HEK293 (cell line): ENCODE measurements around the gene ETV4.

Experiments
- CTCF ChIA-PET: fragments of 350-600 bp; formaldehyde crosslinking; extraction: SDS; loops from one replicate; lab custom pipeline; 2021; ENCODE audit warnings: antibody characterized with exemption; lab: Yijun Ruan, JAX
- POLR2A ChIA-PET: fragments of 300-600 bp; formaldehyde crosslinking; extraction: SDS; loops from one replicate; lab custom pipeline; 2020; ENCODE audit warnings: antibody characterized with exemption, inconsistent platforms; lab: Yijun Ruan, JAX
- H3K27ac ChIP-seq: fragments of 200-500 bp; sonication (Bioruptor generic); 2 replicates; pipeline ENCODE4 v1.5.1; 2014; ENCODE audit warnings: low read depth, low read length, control low read depth, inconsistent platforms; ENCODE audit errors: extremely low read depth
- H3K36me3 ChIP-seq, 2 experiments: fragments of 200-500 bp in 1 of 2; sonication (Bioruptor generic) in 1 of 2; 1 replicate in 1 of 2; 2 replicates in 1 of 2; pipeline ENCODE4 v1.5.1; 2014 to 2017; ENCODE audit warnings: inconsistent platforms in 2 of 2, low read length in 2 of 2; ENCODE audit not compliant: control insufficient read depth in 2 of 2, insufficient read depth in 1 of 2
- H3K4me1 ChIP-seq: fragments of 200-500 bp; sonication (Bioruptor generic); 2 replicates; pipeline ENCODE4 v1.5.1; 2014; ENCODE audit warnings: mild to moderate bottlenecking, low read length, inconsistent platforms; ENCODE audit not compliant: control insufficient read depth, insufficient read depth
- H3K4me3 ChIP-seq: 2 replicates; pipeline ENCODE4 v1.5.1; 2011; ENCODE audit warnings: low read depth, mild to moderate bottlenecking, control low read depth, low read length, moderate library complexity
- H3K9me3 ChIP-seq: fragments of 200-500 bp; sonication (Bioruptor generic); 2 replicates; pipeline ENCODE4 v1.5.1; 2014; ENCODE audit warnings: low read depth, low read length, inconsistent platforms; ENCODE audit not compliant: control insufficient read depth, insufficient read depth
- KLF8 ChIP-seq: fragments of 450-650 bp; formaldehyde crosslinking; IDR thresholded peaks from 2 replicates; pipeline ENCODE4 v1.5.1; 2016; ENCODE audit warnings: missing biosample characterization, missing genetic modification characterization
- PRDM4 ChIP-seq: fragments of 450-650 bp; formaldehyde crosslinking; IDR thresholded peaks from 2 replicates; pipeline ENCODE4 v1.5.1; 2017; ENCODE audit warnings: missing biosample characterization, missing genetic modification characterization
- SCRT2 ChIP-seq: fragments of 450-650 bp; formaldehyde crosslinking; IDR thresholded peaks from 2 replicates; pipeline ENCODE4 v1.5.1; 2016; ENCODE audit warnings: missing biosample characterization, missing genetic modification characterization
- SETDB1 ChIP-seq: IDR thresholded peaks from one replicate; pipeline ENCODE4 v1.6.1; 2017; ENCODE audit warnings: mild to moderate bottlenecking, low read length, moderate library complexity, mixed read lengths; ENCODE audit not compliant: insufficient read length
- SP2 ChIP-seq: fragments of 450-650 bp; formaldehyde crosslinking; IDR thresholded peaks from 2 replicates; pipeline ENCODE4 v1.5.1; 2016; ENCODE audit warnings: missing biosample characterization, missing genetic modification characterization
- ZNF121 ChIP-seq: fragments of 450-650 bp; formaldehyde crosslinking; IDR thresholded peaks from 2 replicates; pipeline ENCODE4 v1.5.1; 2016; ENCODE audit warnings: missing biosample characterization, missing genetic modification characterization
- ZNF175 ChIP-seq: fragments of 450-650 bp; formaldehyde crosslinking; IDR thresholded peaks from 2 replicates; pipeline ENCODE4 v1.5.1; 2016; ENCODE audit warnings: missing biosample characterization, missing genetic modification characterization
- ZNF184 ChIP-seq: fragments of 450-650 bp; IDR thresholded peaks from 2 replicates; pipeline ENCODE4 v1.5.1; 2018; ENCODE audit warnings: missing biosample characterization, mild to moderate bottlenecking, missing genetic modification characterization
- ZNF214 ChIP-seq: fragments of 450-650 bp; formaldehyde crosslinking; IDR thresholded peaks from 2 replicates; pipeline ENCODE4 v1.5.1; 2017; ENCODE audit warnings: missing biosample characterization, mild to moderate bottlenecking, missing genetic modification characterization, borderline replicate concordance
- ZNF366 ChIP-seq: fragments of 450-650 bp; formaldehyde crosslinking; conservative IDR thresholded peaks from 2 replicates; pipeline ENCODE4 v1.5.1; 2016; ENCODE audit warnings: missing biosample characterization, missing genetic modification characterization
- ZNF423 ChIP-seq: fragments of 450-650 bp; formaldehyde crosslinking; IDR thresholded peaks from 2 replicates; pipeline ENCODE4 v1.5.1; 2016; ENCODE audit warnings: missing biosample characterization, missing genetic modification characterization
- ZNF510 ChIP-seq: fragments of 450-650 bp; formaldehyde crosslinking; IDR thresholded peaks from 2 replicates; pipeline ENCODE4 v1.5.1; 2018; ENCODE audit warnings: mild to moderate bottlenecking, missing genetic modification characterization, missing biosample characterization; ENCODE audit not compliant: insufficient replicate concordance
- ZNF600 ChIP-seq: fragments of 450-650 bp; formaldehyde crosslinking; IDR thresholded peaks from 2 replicates; pipeline ENCODE4 v1.5.1; 2016; ENCODE audit warnings: missing biosample characterization, missing genetic modification characterization
- ZNF623 ChIP-seq: fragments of 450-650 bp; formaldehyde crosslinking; IDR thresholded peaks from 2 replicates; pipeline ENCODE4 v1.5.1; 2016; ENCODE audit warnings: missing biosample characterization, missing genetic modification characterization
- ZNF629 ChIP-seq: fragments of 450-650 bp; formaldehyde crosslinking; IDR thresholded peaks from 2 replicates; pipeline ENCODE4 v1.5.1; 2017; ENCODE audit warnings: missing biosample characterization, missing genetic modification characterization
- ZNF660 ChIP-seq: fragments of 450-650 bp; IDR thresholded peaks from 2 replicates; pipeline ENCODE4 v1.5.1; 2018; ENCODE audit warnings: missing biosample characterization, mild to moderate bottlenecking, missing genetic modification characterization
- ZNF768 ChIP-seq: fragments of 450-650 bp; formaldehyde crosslinking; IDR thresholded peaks from 2 replicates; pipeline ENCODE4 v1.5.1; 2018; ENCODE audit warnings: missing biosample characterization, mild to moderate bottlenecking, missing genetic modification characterization
- ZSCAN16 ChIP-seq: fragments of 450-650 bp; formaldehyde crosslinking; IDR thresholded peaks from 2 replicates; pipeline ENCODE4 v1.5.1; 2016; ENCODE audit warnings: missing biosample characterization, missing genetic modification characterization
- TF ChIP-seq, protein P1 (sequence below): fragments of 450-650 bp; formaldehyde crosslinking; IDR thresholded peaks from 2 replicates; pipeline ENCODE4 v1.5.1; 2016; ENCODE audit warnings: missing biosample characterization, missing genetic modification characterization
- TF ChIP-seq, protein P2 (sequence below): fragments of 450-650 bp; formaldehyde crosslinking; IDR thresholded peaks from 2 replicates; pipeline ENCODE4 v1.5.1; 2017; ENCODE audit warnings: missing biosample characterization, missing genetic modification characterization

The ETV4 gene

DNA sequence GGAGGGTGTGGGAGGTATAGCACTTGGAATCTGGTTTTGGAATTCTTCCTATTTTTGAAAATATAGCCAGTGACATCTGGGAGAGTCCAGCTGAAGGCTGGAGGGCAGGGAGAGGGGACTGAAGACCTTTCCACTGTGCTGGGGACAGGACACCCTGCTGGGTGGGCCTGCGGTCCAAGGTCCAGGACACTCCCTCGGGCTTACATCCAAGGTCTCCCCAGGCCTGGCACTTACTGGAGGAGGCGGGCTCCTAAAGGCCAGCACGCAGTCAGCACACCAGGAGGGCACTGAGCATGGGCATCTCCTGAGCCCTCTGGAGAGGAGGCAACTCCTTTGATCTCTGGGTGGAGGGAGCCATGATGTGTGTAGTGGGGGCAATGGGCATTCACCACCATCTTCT is 35.5 kb upstream of the ETV4 start (continued):
- TF ChIP-seq, protein P1, sequence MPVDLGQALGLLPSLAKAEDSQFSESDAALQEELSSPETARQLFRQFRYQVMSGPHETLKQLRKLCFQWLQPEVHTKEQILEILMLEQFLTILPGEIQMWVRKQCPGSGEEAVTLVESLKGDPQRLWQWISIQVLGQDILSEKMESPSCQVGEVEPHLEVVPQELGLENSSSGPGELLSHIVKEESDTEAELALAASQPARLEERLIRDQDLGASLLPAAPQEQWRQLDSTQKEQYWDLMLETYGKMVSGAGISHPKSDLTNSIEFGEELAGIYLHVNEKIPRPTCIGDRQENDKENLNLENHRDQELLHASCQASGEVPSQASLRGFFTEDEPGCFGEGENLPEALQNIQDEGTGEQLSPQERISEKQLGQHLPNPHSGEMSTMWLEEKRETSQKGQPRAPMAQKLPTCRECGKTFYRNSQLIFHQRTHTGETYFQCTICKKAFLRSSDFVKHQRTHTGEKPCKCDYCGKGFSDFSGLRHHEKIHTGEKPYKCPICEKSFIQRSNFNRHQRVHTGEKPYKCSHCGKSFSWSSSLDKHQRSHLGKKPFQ (tag by site-specific recombination): no peak
- TF ChIP-seq PRDM4 (tag by site-specific recombination): no peak
- no peak for TF ChIP-seq ZNF768 (tag by site-specific recombination)

- ChIA-PET POLR2A (interaction anchor here (0.6 kb wide), 1 partner anchor 228 kb away, joined by 8 read pairs; no protein-coding TSS in a partner anchor), CTCF (interaction anchor here (0.6 to 9.5 kb wide), 5 partner anchors 10 to 180 kb away, joined by 3 to 128 read pairs (median 5); no protein-coding TSS in a partner anchor)
- Histone ChIP-seq H3K4me1 (no peaks in the 10 kb centered on the region; the same call in 1 of the 2 replicates), H3K36me3 (no peaks in the 10 kb centered on the region), H3K27ac (no peak overlapping the region), H3K4me3 (no peak overlapping the region), H3K9me3 (no peaks in the 10 kb centered on the region)
- no peak for TF ChIP-seq ZNF629 (tag by site-specific recombination)
Measured at GRCh38 chr17:43581130-43581529, 35.0 kb upstream of the ETV4 start.

- Histone ChIP-seq H3K4me1 (no peaks in the 10 kb centered on the region; the same call in 1 of the 2 replicates), H3K4me3 (no peak overlapping the region), H3K36me3 (no peaks in the 10 kb centered on the region), H3K9me3 (no peaks in the 10 kb centered on the region), H3K27ac (no peak overlapping the region)
- ChIA-PET POLR2A (interaction anchor here (1.5 kb wide), 1 partner anchor 187 kb away, joined by 4 read pairs; no protein-coding TSS in a partner anchor), CTCF (interaction anchor here (0.5 to 9.5 kb wide), 10 partner anchors 10 to 187 kb away, joined by 3 to 132 read pairs (median 6); partner anchors contain the start of gene SOST)
- TF ChIP-seq ZNF510 (tag by site-specific recombination): no peak
- no peak for TF ChIP-seq ZSCAN16 (tag by site-specific recombination)
- TF ChIP-seq ZNF366 (tag by site-specific recombination): 0 out of 2 replicates have a peak, but pooled peaks have one; percentile 24
Measured at GRCh38 chr17:43579566-43580140, 33.5 kb upstream of the ETV4 start.

GRCh38 chr17:43578699-43579565 is 32.8 kb upstream of the ETV4 start:
- Histone ChIP-seq H3K36me3 (no peaks in the 10 kb centered on the region), H3K9me3 (no peaks in the 10 kb centered on the region), H3K4me3 (no peak overlapping the region), H3K4me1 (peaks cover 5% of the 10 kb centered on the region), H3K27ac (no peak overlapping the region; the same call in 1 of the 2 replicates)
- POLR2A ChIA-PET: interaction anchor here (1.5 to 3.3 kb wide), 2 partner anchors 95 to 188 kb away, joined by 4 to 16 read pairs; no protein-coding TSS in a partner anchor
- CTCF ChIA-PET: interaction anchor here (0.6 to 9.5 kb wide), 18 partner anchors 8 to 193 kb away, joined by 3 to 132 read pairs (median 5); partner anchors contain the start of gene SOST
- TF ChIP-seq SP2 (tag by site-specific recombination): 0 out of 2 replicates have a peak, but pooled peaks have one; percentile 6
- TF ChIP-seq ZNF600 (tag by site-specific recombination): peak; percentile 62; the same call in 1 of the 2 replicates
- peak; percentile 75; the same call in 1 of the 2 replicates for TF ChIP-seq ZNF423
- peak; percentile 61; the same call in 1 of the 2 replicates for TF ChIP-seq SCRT2 (tag by site-specific recombination)
- no peak for TF ChIP-seq ZNF623 (tag by site-specific recombination)
- TF ChIP-seq ZNF660: no peak
- TF ChIP-seq ZNF175 (tag by site-specific recombination): no peak
- TF ChIP-seq, protein P2, sequence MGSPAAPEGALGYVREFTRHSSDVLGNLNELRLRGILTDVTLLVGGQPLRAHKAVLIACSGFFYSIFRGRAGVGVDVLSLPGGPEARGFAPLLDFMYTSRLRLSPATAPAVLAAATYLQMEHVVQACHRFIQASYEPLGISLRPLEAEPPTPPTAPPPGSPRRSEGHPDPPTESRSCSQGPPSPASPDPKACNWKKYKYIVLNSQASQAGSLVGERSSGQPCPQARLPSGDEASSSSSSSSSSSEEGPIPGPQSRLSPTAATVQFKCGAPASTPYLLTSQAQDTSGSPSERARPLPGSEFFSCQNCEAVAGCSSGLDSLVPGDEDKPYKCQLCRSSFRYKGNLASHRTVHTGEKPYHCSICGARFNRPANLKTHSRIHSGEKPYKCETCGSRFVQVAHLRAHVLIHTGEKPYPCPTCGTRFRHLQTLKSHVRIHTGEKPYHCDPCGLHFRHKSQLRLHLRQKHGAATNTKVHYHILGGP (tag by site-specific recombination): no peak
- no peak for TF ChIP-seq ZNF184 (tag by site-specific recombination)
- peak; percentile 47; the same call in 1 of the 2 replicates for TF ChIP-seq ZSCAN16 (tag by site-specific recombination)
- TF ChIP-seq SETDB1: no peak
- no peak for TF ChIP-seq KLF8 (tag by site-specific recombination)
- TF ChIP-seq ZNF214 (tag by site-specific recombination): no peak
- no peak for TF ChIP-seq ZNF121 (tag by site-specific recombination)
